AG04449 (cell line): ENCODE results near the gene MEIS1.

Experiments
- CTCF ChIA-PET: fragments of 350-600 bp; formaldehyde crosslinking; extraction: SDS; loops from one replicate; lab custom pipeline; 2021; ENCODE audit warnings: antibody characterized with exemption; lab: Yijun Ruan, JAX
- POLR2A ChIA-PET: fragments of 400-600, 350-600 bp; formaldehyde crosslinking; extraction: SDS; loops from one replicate; lab custom pipeline; 2020; ENCODE audit warnings: antibody characterized with exemption, inconsistent platforms; lab: Yijun Ruan, JAX
- DNase-seq: peaks from one replicate; pipeline ENCODE4 v3.0.0-alpha.2; 2010; ENCODE audit warnings: low read depth, low spot score
- H3K4me3 ChIP-seq: 2 replicates; pipeline ENCODE4 v1.5.1; 2011; ENCODE audit warnings: low read depth, mild to moderate bottlenecking, control low read depth, low read length
- CTCF ChIP-seq: IDR thresholded peaks from one replicate; pipeline ENCODE4 v1.5.1; 2011; ENCODE audit warnings: mild to moderate bottlenecking, moderate library complexity, low read length, control low read depth, inconsistent platforms; ENCODE audit not compliant: insufficient read depth; ENCODE audit errors: missing control alignments

Gene MEIS1

GRCh38 chr2:66430505-66431273, 4.2 kb upstream of the MEIS1 start:
- no peak for DNase-seq
- no peak for TF ChIP-seq CTCF
- ChIA-PET CTCF (interaction anchor here (1.2 to 4.6 kb wide), 6 partner anchors 10 to 1415 kb away, joined by 3 to 38 read pairs (median 4); no protein-coding TSS in a partner anchor), POLR2A (interaction anchor here (1.4 kb wide), 1 partner anchor 1215 kb away, joined by 3 read pairs; no protein-coding TSS in a partner anchor)
- no peak overlapping the region for H3K4me3 ChIP-seq

- ChIA-PET POLR2A (interaction anchor here (1.4 kb wide), 1 partner anchor 1215 kb away, joined by 3 read pairs; no protein-coding TSS in a partner anchor), CTCF (interaction anchor here (3.8 to 4.6 kb wide), 2 partner anchors 9 to 803 kb away, joined by 11 to 38 read pairs; no protein-coding TSS in a partner anchor)
- TF ChIP-seq CTCF = no peak
These were observed 3.7 kb upstream of the MEIS1 start for GRCh38 chr2:66431274-66431642.

GRCh38 chr2:66431846-66432587, 2.9 kb upstream of the MEIS1 start:
- CTCF ChIA-PET = no interaction called here
- no peak for TF ChIP-seq CTCF
- DNase-seq = no peak
- POLR2A ChIA-PET = interaction anchor here (0.7 kb wide), 1 partner anchor 539 kb away, joined by 3 read pairs; no protein-coding TSS in a partner anchor
- H3K4me3 ChIP-seq = peak overlapping the region; percentile 67

More at GRCh38 chr2:66431274-66431642, 3.7 kb upstream of the MEIS1 start:
- DNase-seq = no peak
- no peak overlapping the region for H3K4me3 ChIP-seq

GRCh38 chr2:66432801-66433694, 1.9 kb upstream of the MEIS1 start:
- no peak for TF ChIP-seq CTCF
- ChIA-PET POLR2A (interaction anchor here (0.6 to 3.5 kb wide), 12 partner anchors 13 to 1218 kb away, joined by 3 to 55 read pairs (median 3); no protein-coding TSS in a partner anchor), CTCF (interaction anchor here (0.6 to 7.1 kb wide), 14 partner anchors 7 to 1413 kb away, joined by 3 to 62 read pairs (median 4); no protein-coding TSS in a partner anchor)
- peak overlapping the region; percentile 67 for H3K4me3 ChIP-seq
- peak; percentile 90 for DNase-seq

GRCh38 chr2:66433695-66433944, 1.3 kb upstream of the MEIS1 start:
- no peak for TF ChIP-seq CTCF
- no peak for DNase-seq
- CTCF ChIA-PET = interaction anchor here (0.6 to 7.1 kb wide), 15 partner anchors 8 to 1413 kb away, joined by 3 to 62 read pairs (median 3); no protein-coding TSS in a partner anchor
- POLR2A ChIA-PET = interaction anchor here (0.5 to 3.5 kb wide), 13 partner anchors 12 to 1217 kb away, joined by 3 to 55 read pairs (median 3); no protein-coding TSS in a partner anchor
- H3K4me3 ChIP-seq = peak overlapping the region; percentile 67
